Neural progenitor cell (in vitro differentiated cells): ENCODE measurements around the gene C10orf105.

Experiments used
- EZH2 ChIP-seq: fragments of 200-600 bp; sonication (generic); IDR thresholded peaks from 2 replicates; pipeline ENCODE4 v1.6.1; 2017; ENCODE audit warnings: antibody characterized with exemption, mild to moderate bottlenecking, moderate library complexity
- TF ChIP-seq, protein P1 (sequence below): fragments of 200-600 bp; sonication (generic); IDR thresholded peaks from 2 replicates; pipeline ENCODE4 v1.5.1; 2017; ENCODE audit warnings: antibody characterized with exemption, mild to moderate bottlenecking

DNA sequence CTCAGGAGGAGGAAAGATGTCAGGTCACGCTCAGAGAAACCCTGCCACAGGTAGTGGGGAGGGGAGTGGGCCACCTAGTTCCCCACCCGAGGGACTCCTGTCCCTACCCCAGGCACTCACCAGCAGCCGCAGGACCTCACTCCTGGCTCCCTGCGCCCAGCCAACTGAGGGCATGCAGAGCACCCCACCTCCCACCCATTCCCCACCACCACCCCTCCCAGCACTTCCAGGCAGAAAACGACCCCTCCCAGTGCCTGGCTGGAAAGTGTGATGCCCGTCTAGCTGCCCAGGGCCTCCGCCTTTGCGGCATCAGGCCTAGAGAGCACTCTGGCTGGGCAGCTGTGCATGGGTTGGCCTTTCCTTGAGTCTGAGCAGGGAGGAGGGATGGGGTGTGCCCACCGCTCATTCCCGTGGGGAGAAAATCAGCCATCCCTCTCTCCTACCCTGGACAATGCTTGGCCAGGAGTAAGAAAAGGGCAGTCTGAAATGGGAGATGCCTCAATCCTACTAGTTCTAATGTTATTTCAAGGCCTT, 1.3 kb downstream of the C10orf105 start:
- no peak for TF ChIP-seq EZH2
- TF ChIP-seq, protein P1, sequence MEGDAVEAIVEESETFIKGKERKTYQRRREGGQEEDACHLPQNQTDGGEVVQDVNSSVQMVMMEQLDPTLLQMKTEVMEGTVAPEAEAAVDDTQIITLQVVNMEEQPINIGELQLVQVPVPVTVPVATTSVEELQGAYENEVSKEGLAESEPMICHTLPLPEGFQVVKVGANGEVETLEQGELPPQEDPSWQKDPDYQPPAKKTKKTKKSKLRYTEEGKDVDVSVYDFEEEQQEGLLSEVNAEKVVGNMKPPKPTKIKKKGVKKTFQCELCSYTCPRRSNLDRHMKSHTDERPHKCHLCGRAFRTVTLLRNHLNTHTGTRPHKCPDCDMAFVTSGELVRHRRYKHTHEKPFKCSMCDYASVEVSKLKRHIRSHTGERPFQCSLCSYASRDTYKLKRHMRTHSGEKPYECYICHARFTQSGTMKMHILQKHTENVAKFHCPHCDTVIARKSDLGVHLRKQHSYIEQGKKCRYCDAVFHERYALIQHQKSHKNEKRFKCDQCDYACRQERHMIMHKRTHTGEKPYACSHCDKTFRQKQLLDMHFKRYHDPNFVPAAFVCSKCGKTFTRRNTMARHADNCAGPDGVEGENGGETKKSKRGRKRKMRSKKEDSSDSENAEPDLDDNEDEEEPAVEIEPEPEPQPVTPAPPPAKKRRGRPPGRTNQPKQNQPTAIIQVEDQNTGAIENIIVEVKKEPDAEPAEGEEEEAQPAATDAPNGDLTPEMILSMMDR = no peak
